Glutamatergic neuron (in vitro differentiated cells): ENCODE results near the gene LYRM4. TPM values are rescaled to one million over a fixed set of nuclear protein-coding genes. Genes with fewer than 3 reads are reported as not detected.

Source experiments
- DNase-seq: peaks from one replicate; pipeline ENCODE4 v3.0.0; 2022
- H3K27ac Mint-ChIP-seq: one replicate; pipeline ENCODE4 v1.8.0; 2020; ENCODE audit warnings: mild to moderate bottlenecking, mixed read lengths, inconsistent platforms; ENCODE audit not compliant: unreplicated experiment
- H3K27me3 Mint-ChIP-seq: one replicate; pipeline ENCODE4 v1.8.0; 2020; ENCODE audit warnings: mild to moderate bottlenecking, moderate library complexity, mixed read lengths, inconsistent platforms; ENCODE audit not compliant: unreplicated experiment
- H3K36me3 Mint-ChIP-seq: one replicate; pipeline ENCODE4 v1.8.0; 2020; ENCODE audit warnings: mild to moderate bottlenecking, mixed read lengths, inconsistent platforms; ENCODE audit not compliant: unreplicated experiment
- H3K4me1 Mint-ChIP-seq: one replicate; pipeline ENCODE4 v1.8.0; 2020; ENCODE audit warnings: mild to moderate bottlenecking, low read depth, mixed read lengths, inconsistent platforms; ENCODE audit not compliant: unreplicated experiment
- H3K4me3 Mint-ChIP-seq: one replicate; pipeline ENCODE4 v1.8.0; 2020; ENCODE audit warnings: mild to moderate bottlenecking, mixed read lengths, inconsistent platforms; ENCODE audit not compliant: unreplicated experiment
- H3K9me3 Mint-ChIP-seq: one replicate; pipeline ENCODE4 v1.8.0; 2020; ENCODE audit warnings: mild to moderate bottlenecking, moderate library complexity, mixed read lengths, inconsistent platforms; ENCODE audit not compliant: unreplicated experiment
- total RNA-seq: library from RNA; stranded (reverse); fragmentation: NEBNext Ultra II Directional; extraction: Animal tissue kit (Norgen Biotek cat#: 25700); gene quantifications from one replicate; pipeline ENCODE4 v1.2.1, GENCODE V29; 2021; ENCODE audit not compliant: unreplicated experiment
- TF ChIP-seq, protein P1 (sequence below): fragments of 200-600 bp; sonication (generic); IDR thresholded peaks from one replicate; pipeline ENCODE4 v1.5.0; 2021; ENCODE audit not compliant: partially characterized antibody, unreplicated experiment

LYRM4 gene
- total RNA-seq, 1 donor from 2014 or later = 29.5 TPM

DNA sequence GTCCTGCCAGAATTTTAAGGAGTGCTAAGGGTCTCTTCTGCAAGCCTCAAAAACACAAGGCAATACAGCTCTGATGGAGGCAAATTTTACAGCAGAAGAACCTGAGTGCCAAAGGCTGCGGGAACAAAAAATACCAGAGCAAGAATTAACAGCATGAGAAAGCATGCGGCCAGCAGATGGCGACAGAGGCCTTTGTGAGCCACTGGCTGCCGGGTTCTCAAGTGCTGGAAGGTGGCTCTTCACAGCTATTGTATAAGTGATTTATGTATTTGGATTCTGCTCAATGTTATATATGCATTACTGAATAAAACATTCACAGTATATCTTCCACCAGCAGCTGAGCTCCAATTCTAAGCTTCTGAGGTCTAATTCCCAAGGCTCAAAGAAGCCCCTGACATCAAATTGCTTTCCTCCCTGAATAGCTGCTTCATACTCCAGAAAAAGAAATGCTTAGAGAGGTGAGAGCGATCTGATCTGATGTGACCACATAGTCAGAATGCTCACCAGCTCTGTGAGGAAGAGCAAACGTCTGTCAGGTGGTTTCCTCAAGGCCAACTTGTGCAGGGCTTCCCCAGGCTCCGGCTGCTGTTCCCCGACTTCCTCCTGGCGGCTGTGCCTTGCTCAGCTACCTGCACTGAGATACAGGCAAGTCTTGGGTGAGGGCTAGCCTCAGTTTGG, 117.0 kb downstream of the LYRM4 start:
- H3K4me3 Mint-ChIP-seq = no peak overlapping the region

GRCh38 chr6:5142915-5143314, 117.8 kb downstream of the LYRM4 start:
- TF ChIP-seq, protein P1, sequence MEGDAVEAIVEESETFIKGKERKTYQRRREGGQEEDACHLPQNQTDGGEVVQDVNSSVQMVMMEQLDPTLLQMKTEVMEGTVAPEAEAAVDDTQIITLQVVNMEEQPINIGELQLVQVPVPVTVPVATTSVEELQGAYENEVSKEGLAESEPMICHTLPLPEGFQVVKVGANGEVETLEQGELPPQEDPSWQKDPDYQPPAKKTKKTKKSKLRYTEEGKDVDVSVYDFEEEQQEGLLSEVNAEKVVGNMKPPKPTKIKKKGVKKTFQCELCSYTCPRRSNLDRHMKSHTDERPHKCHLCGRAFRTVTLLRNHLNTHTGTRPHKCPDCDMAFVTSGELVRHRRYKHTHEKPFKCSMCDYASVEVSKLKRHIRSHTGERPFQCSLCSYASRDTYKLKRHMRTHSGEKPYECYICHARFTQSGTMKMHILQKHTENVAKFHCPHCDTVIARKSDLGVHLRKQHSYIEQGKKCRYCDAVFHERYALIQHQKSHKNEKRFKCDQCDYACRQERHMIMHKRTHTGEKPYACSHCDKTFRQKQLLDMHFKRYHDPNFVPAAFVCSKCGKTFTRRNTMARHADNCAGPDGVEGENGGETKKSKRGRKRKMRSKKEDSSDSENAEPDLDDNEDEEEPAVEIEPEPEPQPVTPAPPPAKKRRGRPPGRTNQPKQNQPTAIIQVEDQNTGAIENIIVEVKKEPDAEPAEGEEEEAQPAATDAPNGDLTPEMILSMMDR = no peak
- H3K4me1 Mint-ChIP-seq = peaks cover 11% of the 10 kb centered on the region
- no peak for DNase-seq
- H3K27ac Mint-ChIP-seq = no peak overlapping the region
- H3K9me3 Mint-ChIP-seq = no peaks in the 10 kb centered on the region
- no peaks in the 10 kb centered on the region for H3K36me3 Mint-ChIP-seq
- peaks cover 1% of the 10 kb centered on the region for H3K27me3 Mint-ChIP-seq
- no peak overlapping the region for H3K4me3 Mint-ChIP-seq

More for the DNA sequence above, 117.0 kb downstream of the LYRM4 start:
- Mint-ChIP-seq H3K27me3 (peaks cover 1% of the 10 kb centered on the region), H3K36me3 (no peaks in the 10 kb centered on the region), H3K9me3 (no peaks in the 10 kb centered on the region), H3K4me1 (peaks cover 11% of the 10 kb centered on the region), H3K27ac (no peak overlapping the region)
- peak; percentile 91 for DNase-seq
- TF ChIP-seq, protein P1 = peak; percentile 76

GRCh38 chr6:5142131-5142530, 118.6 kb downstream of the LYRM4 start:
- TF ChIP-seq, protein P1 = no peak
- Mint-ChIP-seq H3K27ac (no peak overlapping the region), H3K36me3 (no peaks in the 10 kb centered on the region), H3K9me3 (no peaks in the 10 kb centered on the region), H3K27me3 (peaks cover 1% of the 10 kb centered on the region), H3K4me1 (peaks cover 11% of the 10 kb centered on the region), H3K4me3 (no peak overlapping the region)
- DNase-seq = no peak

GRCh38 chr6:5141046-5141445, 119.7 kb downstream of the LYRM4 start:
- Mint-ChIP-seq H3K27me3 (peaks cover 1% of the 10 kb centered on the region), H3K9me3 (no peaks in the 10 kb centered on the region), H3K4me1 (peaks cover 11% of the 10 kb centered on the region), H3K27ac (no peak overlapping the region), H3K36me3 (no peaks in the 10 kb centered on the region), H3K4me3 (no peak overlapping the region)
- no peak for DNase-seq
- TF ChIP-seq, protein P1 = no peak
